Hypothalamus (tissue), 51 donors: ENCODE results near the gene CACNA1C.

ENCODE experiments used
- DNase-seq, 51 donors: peaks; one replicate each; lab custom pipeline; 2025; lab: John Stamatoyannopoulos, UW

The CACNA1C gene

GRCh38 chr12:2108975-2109671 lies 56.3 kb downstream of the CACNA1C start:
- DNase-seq, result no peak

DNA sequence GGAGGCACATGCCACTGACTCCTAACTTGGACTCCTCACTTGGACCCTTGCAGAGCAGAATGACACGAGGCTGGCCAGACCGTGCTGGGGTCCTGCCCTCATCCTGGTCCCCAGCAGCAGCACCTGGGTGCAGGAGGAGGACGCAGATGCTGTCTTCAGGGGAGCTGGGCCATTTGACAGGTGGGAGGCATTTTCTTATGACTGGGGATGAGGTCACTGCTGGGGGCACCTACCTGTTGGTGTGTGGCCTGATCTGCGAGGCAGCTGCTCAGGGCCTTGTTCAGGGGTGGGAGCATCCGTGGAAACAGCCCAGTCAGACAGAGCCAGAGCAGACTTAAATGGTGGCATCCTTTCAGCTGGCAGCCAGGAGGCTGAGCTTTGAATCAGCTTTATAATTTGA lies 57.3 kb downstream of the CACNA1C start:
- DNase-seq, result no peak

DNA sequence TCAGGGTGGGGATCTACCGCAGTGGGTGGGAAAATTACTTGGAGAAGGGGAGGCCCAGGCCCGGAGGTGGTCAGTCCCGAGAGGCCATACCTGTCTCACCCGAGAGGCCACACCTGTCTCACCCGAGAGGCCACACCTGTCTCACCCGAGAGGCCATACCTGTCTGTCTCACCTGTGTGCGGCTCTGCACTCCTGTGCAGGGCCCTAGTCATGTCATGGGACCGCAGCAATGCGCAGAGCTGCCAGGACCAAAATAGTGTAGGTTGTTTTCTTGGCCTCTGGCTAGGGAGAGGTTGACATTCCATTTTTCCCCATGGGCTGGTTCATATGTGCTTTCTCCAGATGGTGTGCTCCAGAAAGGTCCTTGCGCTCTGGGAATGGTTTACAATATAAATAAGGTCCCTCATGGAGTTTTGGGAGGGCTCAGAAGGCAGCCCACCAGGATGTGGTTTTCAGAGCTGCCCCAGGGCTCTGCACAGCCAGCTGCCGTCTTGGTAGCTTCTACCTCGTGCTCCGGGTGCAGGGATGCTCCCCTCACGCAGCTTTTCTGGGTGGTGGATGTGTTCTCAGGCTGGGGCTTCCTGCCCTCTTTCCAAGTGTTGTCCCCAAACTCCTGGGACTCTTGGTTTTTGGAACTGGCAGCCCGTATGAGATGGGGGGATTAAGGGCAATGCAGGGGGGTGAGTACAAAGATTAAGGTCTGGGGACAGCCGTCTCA lies 58.2 kb downstream of the CACNA1C start:
- no peak for DNase-seq

GRCh38 chr12:2111826-2112225 lies 59.0 kb downstream of the CACNA1C start:
- DNase-seq, result no peak

GRCh38 chr12:2112401-2112800 lies 59.6 kb downstream of the CACNA1C start:
- no peak for DNase-seq

DNA sequence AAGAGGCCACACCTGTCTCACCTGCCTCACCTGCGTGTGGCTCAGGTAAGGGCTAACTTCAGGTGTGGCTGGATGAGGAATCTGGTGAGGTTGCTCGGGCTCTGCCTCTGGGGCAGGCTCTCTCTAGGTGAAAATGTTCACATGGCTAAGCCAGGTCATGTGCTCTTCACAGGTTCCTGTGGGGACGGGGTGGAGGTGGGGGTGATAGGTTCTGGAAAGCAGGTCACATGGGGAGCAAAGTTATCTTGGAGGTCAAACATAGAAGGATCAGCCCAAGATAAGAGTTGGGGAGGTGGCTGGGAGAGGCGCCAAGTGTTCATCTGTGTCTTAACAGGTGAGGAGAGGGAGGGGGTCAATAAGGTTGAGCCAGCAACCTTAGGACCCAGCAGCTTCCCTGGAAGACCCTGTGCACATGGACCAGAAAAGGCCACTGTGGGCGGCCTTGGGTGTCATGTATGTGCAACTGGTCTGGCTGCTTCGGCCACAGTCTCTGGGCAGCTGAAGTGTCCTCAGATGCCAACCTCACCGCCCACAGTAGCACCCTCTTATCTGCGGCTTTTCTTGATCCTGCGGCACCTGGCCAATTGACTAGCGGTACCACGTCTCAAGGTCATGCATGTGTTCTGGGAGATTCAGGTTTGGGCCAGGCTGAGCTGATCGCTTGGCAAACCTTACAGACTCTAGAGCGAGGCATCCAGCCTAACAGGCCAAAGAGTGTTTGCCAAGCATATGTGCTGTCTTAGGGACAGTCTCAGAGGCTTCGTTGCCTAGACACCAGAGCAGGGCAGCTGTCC lies 60.5 kb downstream of the CACNA1C start:
- no peak for DNase-seq

GRCh38 chr12:2114071-2114470 lies 61.3 kb downstream of the CACNA1C start:
- DNase-seq, result no peak

GRCh38 chr12:2115101-2115845 lies 62.5 kb downstream of the CACNA1C start:
- no peak for DNase-seq

GRCh38 chr12:2117541-2117940 lies 64.8 kb downstream of the CACNA1C start:
- DNase-seq, result no peak

GRCh38 chr12:2118061-2118460 lies 65.3 kb downstream of the CACNA1C start:
- DNase-seq, result no peak

- DNase-seq, result no peak
Measured at GRCh38 chr12:2118481-2119255, 65.9 kb downstream of the CACNA1C start.

- no peak for DNase-seq
Measured at GRCh38 chr12:2119266-2119665, 66.5 kb downstream of the CACNA1C start.

- DNase-seq, result no peak
Measured at GRCh38 chr12:2120982-2121758, 68.4 kb downstream of the CACNA1C start.

- no peak for DNase-seq
Measured at GRCh38 chr12:2124466-2125023, 71.8 kb downstream of the CACNA1C start.

GRCh38 chr12:2125651-2126522 lies 73.1 kb downstream of the CACNA1C start:
- no peak for DNase-seq

- no peak for DNase-seq
Measured at GRCh38 chr12:2126676-2127406, 74.1 kb downstream of the CACNA1C start.

GRCh38 chr12:2129076-2129475 lies 76.3 kb downstream of the CACNA1C start:
- no peak for DNase-seq
